ENCODE data around the gene AKIRIN2. TPM values are rescaled to one million over a fixed set of nuclear protein-coding genes. Genes with fewer than 3 reads are reported as not detected.

Gene AKIRIN2
- total and polyA plus RNA-seq, 2 of the 13 experiments (the other 11 are each of a cell fraction or from before 2014, with no cell fraction given), result 15.6 to 23.4 TPM

DNA sequence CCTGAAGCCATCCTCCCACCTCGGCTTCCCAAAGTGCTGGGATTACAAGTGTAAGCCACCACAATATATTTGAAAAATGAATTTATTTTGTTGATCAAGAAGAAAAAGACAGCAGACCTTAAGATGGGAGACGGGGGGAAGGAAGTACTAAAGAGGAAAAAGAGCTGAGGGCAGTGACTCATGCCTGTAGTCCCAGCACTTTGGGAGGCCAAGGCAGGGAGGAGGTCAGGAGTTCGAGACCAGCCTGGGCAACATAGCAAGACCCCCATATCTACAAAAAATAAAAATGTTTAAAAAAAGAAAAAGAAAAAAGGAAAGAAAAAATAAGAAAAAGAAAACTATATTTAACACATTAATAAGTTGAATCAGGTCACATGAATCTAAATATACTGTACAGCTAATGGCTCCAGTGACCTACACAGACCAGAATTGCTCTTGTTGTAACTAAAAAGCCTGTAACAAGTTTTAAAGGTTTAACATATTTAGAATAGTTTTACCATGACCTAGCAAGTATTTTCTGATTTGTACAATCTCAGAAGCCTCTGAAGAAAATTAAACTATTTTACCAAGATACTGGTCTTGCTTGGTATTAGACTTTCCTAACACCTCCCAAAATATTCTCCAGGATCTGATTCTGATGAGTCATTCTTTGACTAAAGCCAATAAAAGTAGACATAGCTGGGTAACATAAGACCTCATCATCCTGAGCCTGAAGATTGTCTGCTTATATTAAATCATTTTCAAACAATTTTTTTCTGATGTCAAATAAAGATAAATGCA, 4.3 kb upstream of the AKIRIN2 start (continued):
- TF ChIP-seq, protein P1, sequence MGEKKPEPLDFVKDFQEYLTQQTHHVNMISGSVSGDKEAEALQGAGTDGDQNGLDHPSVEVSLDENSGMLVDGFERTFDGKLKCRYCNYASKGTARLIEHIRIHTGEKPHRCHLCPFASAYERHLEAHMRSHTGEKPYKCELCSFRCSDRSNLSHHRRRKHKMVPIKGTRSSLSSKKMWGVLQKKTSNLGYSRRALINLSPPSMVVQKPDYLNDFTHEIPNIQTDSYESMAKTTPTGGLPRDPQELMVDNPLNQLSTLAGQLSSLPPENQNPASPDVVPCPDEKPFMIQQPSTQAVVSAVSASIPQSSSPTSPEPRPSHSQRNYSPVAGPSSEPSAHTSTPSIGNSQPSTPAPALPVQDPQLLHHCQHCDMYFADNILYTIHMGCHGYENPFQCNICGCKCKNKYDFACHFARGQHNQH (CRISPR knock-in tag; IDR thresholded peaks at IDR 0.05), result no peak
- TF ChIP-seq, protein P2, sequence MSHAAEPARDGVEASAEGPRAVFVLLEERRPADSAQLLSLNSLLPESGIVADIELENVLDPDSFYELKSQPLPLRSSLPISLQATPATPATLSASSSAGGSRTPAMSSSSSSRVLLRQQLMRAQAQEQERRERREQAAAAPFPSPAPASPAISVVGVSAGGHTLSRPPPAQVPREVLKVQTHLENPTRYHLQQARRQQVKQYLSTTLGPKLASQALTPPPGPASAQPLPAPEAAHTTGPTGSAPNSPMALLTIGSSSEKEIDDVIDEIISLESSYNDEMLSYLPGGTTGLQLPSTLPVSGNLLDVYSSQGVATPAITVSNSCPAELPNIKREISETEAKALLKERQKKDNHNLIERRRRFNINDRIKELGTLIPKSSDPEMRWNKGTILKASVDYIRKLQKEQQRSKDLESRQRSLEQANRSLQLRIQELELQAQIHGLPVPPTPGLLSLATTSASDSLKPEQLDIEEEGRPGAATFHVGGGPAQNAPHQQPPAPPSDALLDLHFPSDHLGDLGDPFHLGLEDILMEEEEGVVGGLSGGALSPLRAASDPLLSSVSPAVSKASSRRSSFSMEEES (CRISPR knock-in tag; IDR thresholded peaks at IDR 0.05), result no peak
- TF ChIP-seq, protein P3, sequence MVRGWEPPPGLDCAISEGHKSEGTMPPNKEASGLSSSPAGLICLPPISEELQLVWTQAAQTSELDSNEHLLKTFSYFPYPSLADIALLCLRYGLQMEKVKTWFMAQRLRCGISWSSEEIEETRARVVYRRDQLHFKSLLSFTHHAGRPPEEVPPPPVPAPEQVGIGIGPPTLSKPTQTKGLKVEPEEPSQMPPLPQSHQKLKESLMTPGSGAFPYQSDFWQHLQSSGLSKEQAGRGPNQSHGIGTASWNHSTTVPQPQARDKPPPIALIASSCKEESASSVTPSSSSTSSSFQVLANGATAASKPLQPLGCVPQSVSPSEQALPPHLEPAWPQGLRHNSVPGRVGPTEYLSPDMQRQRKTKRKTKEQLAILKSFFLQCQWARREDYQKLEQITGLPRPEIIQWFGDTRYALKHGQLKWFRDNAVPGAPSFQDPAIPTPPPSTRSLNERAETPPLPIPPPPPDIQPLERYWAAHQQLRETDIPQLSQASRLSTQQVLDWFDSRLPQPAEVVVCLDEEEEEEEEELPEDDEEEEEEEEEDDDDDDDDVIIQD (CRISPR knock-in tag; IDR thresholded peaks at IDR 0.05; ENCODE audit: low read depth), result no peak
- TF ChIP-seq SETDB1 (CRISPR knock-in tag; IDR thresholded peaks at IDR 0.05; ENCODE audit: borderline replicate concordance) (no peak), SRSF4 (IDR thresholded peaks at IDR 0.05; ENCODE audit: low read depth, low read length, poor library complexity, severe bottlenecking) (no peak), NFE2L2 (IDR thresholded peaks at IDR 0.05; ENCODE audit: low read length) (peak; percentile 69), SMYD3 (CRISPR knock-in tag; IDR thresholded peaks at IDR 0.05) (no peak), TBL1XR1 (IDR thresholded peaks at IDR 0.05; ENCODE audit: borderline replicate concordance, low read length, partially characterized antibody) (no peak)
